Activated naive CD4-positive, alpha-beta T cell treated with anti-CD3 and anti-CD28 coated beads, Interleukin-2, amount 10 ng/mL, durations not matched to agents 7 days and 5 days (primary cell): ENCODE measurements around the gene CAPZB.

Source experiments
- CTCF ChIA-PET: fragments of 350-600 bp; sonication (Branson Sonifier 250); formaldehyde crosslinking; loops from one replicate; lab custom pipeline; 2021; ENCODE audit warnings: antibody characterized with exemption; lab: Charles Lee
- DNase-seq: peaks from one replicate; pipeline ENCODE4 v3.0.0-alpha.2; 2020
- H3K27ac Mint-ChIP-seq: one replicate; pipeline ENCODE4 v1.8.0; 2021; ENCODE audit warnings: mild to moderate bottlenecking, moderate library complexity, mixed read lengths
- H3K27me3 Mint-ChIP-seq: one replicate; pipeline ENCODE4 v1.8.0; 2021; ENCODE audit warnings: mild to moderate bottlenecking, mixed read lengths
- H3K36me3 Mint-ChIP-seq: one replicate; pipeline ENCODE4 v1.8.0; 2021; ENCODE audit warnings: mixed read lengths
- H3K4me1 Mint-ChIP-seq: one replicate; pipeline ENCODE4 v1.8.0; 2021; ENCODE audit warnings: mixed read lengths
- H3K4me3 Mint-ChIP-seq: one replicate; pipeline ENCODE4 v1.8.0; 2021; ENCODE audit warnings: mild to moderate bottlenecking, moderate library complexity, mixed read lengths
- H3K9me3 Mint-ChIP-seq: one replicate; pipeline ENCODE4 v1.8.0; 2021; ENCODE audit warnings: mixed read lengths

The CAPZB gene

GRCh38 chr1:19433719-19433998, 51.7 kb downstream of the CAPZB start:
- Mint-ChIP-seq H3K9me3 (no peaks in the 10 kb centered on the region), H3K27me3 (no peaks in the 10 kb centered on the region), H3K4me1 (peaks cover 79% of the 10 kb centered on the region), H3K27ac (no peak overlapping the region), H3K36me3 (peaks cover 55% of the 10 kb centered on the region), H3K4me3 (no peak overlapping the region)
- no peak for DNase-seq
- CTCF ChIA-PET, result interaction anchor here (1.1 kb wide), 1 partner anchor 228 kb away, joined by 4 read pairs; no protein-coding TSS in a partner anchor

DNA sequence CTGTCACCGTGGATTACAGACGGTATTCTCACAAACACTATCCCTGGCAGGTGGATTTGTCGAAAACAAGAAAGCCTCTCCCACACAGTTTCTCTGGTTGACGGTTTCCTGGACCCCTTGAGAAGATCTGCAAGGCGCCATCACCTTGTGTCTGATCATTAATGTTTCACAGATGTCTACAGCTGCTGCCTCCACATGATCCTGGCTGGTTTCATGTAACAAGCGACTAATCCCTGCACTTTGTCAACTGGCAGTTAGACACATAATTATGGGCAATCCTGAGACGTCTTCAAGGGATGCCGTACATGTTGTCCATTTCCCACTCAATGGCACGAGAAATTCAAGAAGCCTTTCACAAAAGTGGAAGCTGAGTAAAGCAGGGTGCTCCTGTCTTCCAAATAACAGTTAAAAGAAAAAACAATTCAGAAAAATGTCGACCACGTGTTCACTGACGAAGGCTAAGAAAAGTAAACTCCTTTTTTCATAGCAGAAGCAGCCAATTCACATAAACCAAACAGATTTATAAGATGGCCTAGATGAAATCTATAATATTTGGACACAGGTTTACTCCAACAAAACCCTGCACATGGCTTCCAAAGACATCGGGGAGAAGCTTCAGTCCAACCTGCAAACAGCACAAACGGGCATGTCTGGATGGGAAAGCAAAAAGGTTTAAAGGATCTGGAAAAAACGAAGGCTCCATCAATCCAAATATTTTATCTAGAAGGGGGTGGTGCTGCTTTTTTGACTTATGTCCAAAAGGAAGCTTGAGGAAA, 52.2 kb downstream of the CAPZB start:
- Mint-ChIP-seq H3K27me3 (no peaks in the 10 kb centered on the region), H3K36me3 (peaks cover 50% of the 10 kb centered on the region), H3K4me3 (no peak overlapping the region), H3K4me1 (peaks cover 77% of the 10 kb centered on the region), H3K27ac (peak overlapping the region; percentile 9), H3K9me3 (no peaks in the 10 kb centered on the region)
- CTCF ChIA-PET, result interaction anchor here (1.1 kb wide), 1 partner anchor 229 kb away, joined by 4 read pairs; no protein-coding TSS in a partner anchor
- DNase-seq, result no peak

GRCh38 chr1:19430121-19431068, 54.9 kb downstream of the CAPZB start:
- Mint-ChIP-seq H3K36me3 (peaks cover 33% of the 10 kb centered on the region), H3K27me3 (no peaks in the 10 kb centered on the region), H3K4me3 (no peak overlapping the region), H3K4me1 (peaks cover 59% of the 10 kb centered on the region), H3K27ac (peak overlapping the region; percentile 58), H3K9me3 (no peaks in the 10 kb centered on the region)
- CTCF ChIA-PET, result interaction anchor here (0.6 kb wide), 1 partner anchor 42 kb away, joined by 4 read pairs; no protein-coding TSS in a partner anchor
- DNase-seq, result no peak

GRCh38 chr1:19429611-19430010, 55.7 kb downstream of the CAPZB start:
- no peak for DNase-seq
- CTCF ChIA-PET, result no interaction called here
- Mint-ChIP-seq H3K36me3 (peaks cover 38% of the 10 kb centered on the region), H3K4me1 (peaks cover 53% of the 10 kb centered on the region), H3K4me3 (no peak overlapping the region), H3K27me3 (no peaks in the 10 kb centered on the region), H3K9me3 (no peaks in the 10 kb centered on the region), H3K27ac (peak overlapping the region; percentile 9)

DNA sequence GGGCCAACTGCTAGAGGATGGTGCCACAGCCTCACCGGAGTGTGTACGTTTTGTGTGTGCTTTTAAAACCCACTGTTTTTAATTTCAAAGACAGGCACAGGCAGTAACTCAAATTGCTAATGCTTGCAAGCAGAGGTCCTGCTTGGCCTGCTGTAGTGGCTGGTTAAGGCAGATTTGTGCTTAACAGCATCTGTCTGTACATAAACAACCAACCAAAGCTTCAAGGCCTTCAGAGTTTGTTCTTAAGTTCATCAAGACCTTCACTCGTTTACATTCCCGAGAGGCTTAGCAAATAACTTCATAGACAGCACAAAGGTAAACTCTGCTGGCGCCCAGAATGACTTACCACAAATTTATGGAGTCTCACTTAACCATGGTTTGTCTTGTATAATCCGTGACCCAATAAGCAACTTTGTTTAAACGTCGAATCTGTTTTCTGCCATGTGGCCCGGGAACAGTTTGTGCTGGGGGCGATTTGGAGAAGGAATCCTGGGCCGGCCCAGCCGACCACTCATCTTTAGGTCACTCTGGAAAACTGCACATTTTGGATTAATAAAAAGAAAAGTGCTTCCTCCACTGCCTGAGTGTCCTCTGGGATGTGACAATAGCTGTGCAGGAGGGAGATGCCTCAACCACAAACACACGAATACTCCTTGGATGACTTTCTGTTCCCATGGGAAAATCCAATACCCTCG, 58.1 kb downstream of the CAPZB start:
- Mint-ChIP-seq H3K27me3 (no peaks in the 10 kb centered on the region), H3K36me3 (peaks cover 28% of the 10 kb centered on the region), H3K4me1 (peaks cover 37% of the 10 kb centered on the region), H3K27ac (no peak overlapping the region), H3K4me3 (no peak overlapping the region), H3K9me3 (no peaks in the 10 kb centered on the region)
- DNase-seq, result no peak
- CTCF ChIA-PET, result no interaction called here

GRCh38 chr1:19426294-19427086, 58.8 kb downstream of the CAPZB start:
- peaks cover 40% of the 10 kb centered on the region for H3K4me1 Mint-ChIP-seq
- no peak overlapping the region for H3K27ac Mint-ChIP-seq
- no peak for DNase-seq
- CTCF ChIA-PET, result no interaction called here
- no peak overlapping the region for H3K4me3 Mint-ChIP-seq
- H3K36me3 Mint-ChIP-seq, result peaks cover 28% of the 10 kb centered on the region
- no peaks in the 10 kb centered on the region for H3K27me3 Mint-ChIP-seq
- H3K9me3 Mint-ChIP-seq, result no peaks in the 10 kb centered on the region

DNA sequence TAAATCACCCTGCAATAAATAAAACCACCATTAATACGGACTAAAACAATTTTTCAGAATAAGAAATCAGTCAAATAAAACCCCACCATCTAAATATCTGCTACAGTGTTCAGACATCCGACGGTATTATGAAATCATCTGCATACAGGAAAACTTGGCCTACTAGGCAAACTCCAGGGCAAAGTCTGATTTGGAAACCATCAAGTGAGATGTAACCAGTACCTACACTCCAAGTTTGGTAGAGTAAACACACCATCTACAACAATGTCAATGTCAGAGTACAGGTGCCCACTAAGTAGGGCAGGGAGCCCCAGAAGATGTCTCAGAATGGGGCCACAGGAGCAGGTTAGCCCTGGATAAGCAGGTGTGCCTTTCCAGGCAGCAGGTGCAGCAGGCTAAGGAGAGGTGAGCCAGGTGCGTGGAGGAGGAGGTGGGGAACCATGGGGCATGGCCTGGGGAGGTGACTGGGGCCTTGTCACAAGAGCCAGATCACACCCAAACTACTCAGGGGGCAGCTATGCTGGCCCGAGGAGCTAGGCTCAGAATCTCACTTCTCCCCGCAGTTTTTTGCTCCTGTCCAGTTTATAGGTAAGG, 59.6 kb downstream of the CAPZB start:
- no peaks in the 10 kb centered on the region for H3K27me3 Mint-ChIP-seq
- CTCF ChIA-PET, result interaction anchor here (0.6 kb wide), 1 partner anchor 131 kb away, joined by 3 read pairs; no protein-coding TSS in a partner anchor
- H3K27ac Mint-ChIP-seq, result no peak overlapping the region
- peaks cover 41% of the 10 kb centered on the region for H3K4me1 Mint-ChIP-seq
- no peaks in the 10 kb centered on the region for H3K9me3 Mint-ChIP-seq
- H3K4me3 Mint-ChIP-seq, result no peak overlapping the region
- peaks cover 26% of the 10 kb centered on the region for H3K36me3 Mint-ChIP-seq
- no peak for DNase-seq

DNA sequence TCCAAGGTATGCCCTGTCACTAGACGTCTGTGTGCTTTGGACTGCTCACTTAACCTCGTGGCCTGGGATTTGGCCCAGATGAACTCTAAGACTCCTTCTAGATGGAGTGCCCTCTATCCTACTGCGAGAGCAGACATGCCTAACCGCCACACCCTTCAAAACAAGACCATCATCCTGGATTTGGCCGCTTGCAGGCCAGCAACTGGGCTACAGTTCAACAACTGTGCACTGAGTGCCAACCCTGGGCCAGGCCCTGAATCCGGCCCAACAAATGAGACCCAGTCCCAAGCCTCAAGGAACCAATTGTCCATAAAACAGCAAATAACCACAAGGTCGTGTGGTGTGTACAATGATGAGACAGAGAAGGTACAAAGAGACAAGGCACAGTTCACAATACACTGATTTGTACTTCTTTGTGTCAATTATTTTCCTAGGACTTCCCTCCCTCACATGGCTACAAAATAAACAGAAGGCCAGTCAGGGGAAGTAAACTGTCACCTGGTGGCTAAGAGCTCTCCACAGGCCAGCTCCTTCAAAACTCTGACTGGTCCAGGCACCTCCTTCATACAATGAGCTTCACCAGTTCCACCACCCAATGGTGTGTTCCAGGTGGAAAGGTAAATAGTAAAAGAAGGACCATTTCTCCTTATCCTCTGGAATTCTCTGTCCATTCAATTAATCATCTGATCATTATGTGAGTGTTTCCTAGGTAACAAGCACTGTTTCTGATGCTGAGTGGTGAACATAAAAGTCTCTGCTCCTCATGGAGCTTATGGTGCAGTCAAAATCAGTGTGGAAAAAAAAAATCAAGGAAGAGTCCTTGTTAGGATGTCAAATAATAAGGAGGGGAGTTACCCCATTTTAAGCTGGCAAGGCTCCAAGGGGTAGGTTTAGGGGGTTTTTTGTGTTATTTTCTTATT, 60.4 kb downstream of the CAPZB start:
- H3K9me3 Mint-ChIP-seq, result no peaks in the 10 kb centered on the region
- CTCF ChIA-PET, result interaction anchor here (0.5 to 0.6 kb wide), 2 partner anchors 132 to 182 kb away, joined by 3 read pairs; no protein-coding TSS in a partner anchor
- no peak for DNase-seq
- H3K4me3 Mint-ChIP-seq, result no peak overlapping the region
- H3K4me1 Mint-ChIP-seq, result peaks cover 34% of the 10 kb centered on the region
- H3K36me3 Mint-ChIP-seq, result peaks cover 19% of the 10 kb centered on the region
- peak overlapping the region; percentile 49 for H3K27ac Mint-ChIP-seq
- no peaks in the 10 kb centered on the region for H3K27me3 Mint-ChIP-seq

DNA sequence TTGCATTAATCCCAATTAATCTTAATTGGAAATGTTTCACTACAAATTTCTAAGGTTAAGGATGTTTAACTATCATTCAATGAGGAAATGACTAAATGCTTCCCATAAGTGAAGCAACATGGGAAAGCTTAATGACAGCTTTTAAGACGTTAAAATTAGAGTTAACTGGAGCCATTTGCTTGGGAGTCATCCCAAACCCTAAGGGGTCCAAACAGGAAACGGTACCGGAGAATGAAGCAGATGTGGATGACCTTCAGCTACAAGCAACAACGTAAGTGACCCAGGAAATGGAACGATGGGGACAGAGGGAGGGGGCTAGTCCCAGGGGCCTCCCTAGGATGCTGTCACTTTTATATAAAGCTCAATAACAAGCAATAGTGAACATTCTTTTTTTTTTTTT, 62.2 kb downstream of the CAPZB start:
- Mint-ChIP-seq H3K4me1 (peaks cover 29% of the 10 kb centered on the region), H3K9me3 (no peaks in the 10 kb centered on the region), H3K36me3 (peaks cover 33% of the 10 kb centered on the region), H3K27ac (peak overlapping the region; percentile 70), H3K4me3 (no peak overlapping the region), H3K27me3 (no peaks in the 10 kb centered on the region)
- DNase-seq, result no peak
- CTCF ChIA-PET, result no interaction called here

GRCh38 chr1:19421365-19421764, 64.0 kb downstream of the CAPZB start:
- Mint-ChIP-seq H3K4me3 (no peak overlapping the region), H3K36me3 (peaks cover 40% of the 10 kb centered on the region), H3K4me1 (peaks cover 28% of the 10 kb centered on the region), H3K27me3 (no peaks in the 10 kb centered on the region), H3K27ac (no peak overlapping the region), H3K9me3 (no peaks in the 10 kb centered on the region)
- CTCF ChIA-PET, result no interaction called here
- DNase-seq, result no peak

DNA sequence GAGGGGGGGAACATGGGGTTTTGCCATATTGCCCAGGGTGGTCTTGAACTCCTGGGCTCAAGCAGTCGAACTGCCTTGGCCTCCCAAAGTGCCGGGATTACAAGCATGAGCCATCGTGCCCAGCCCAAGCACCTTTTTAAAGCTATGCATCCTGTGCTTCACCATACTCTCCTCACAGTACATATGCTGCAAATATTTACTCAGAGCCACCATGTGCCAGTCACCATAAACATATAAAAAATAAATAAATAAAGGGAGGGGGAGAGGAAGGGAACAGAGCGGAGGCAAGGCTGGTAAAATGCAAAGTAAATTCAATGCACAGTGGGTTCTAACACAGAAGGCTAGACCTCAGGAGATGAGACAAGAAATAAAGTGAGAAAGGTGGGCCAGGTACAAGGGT, 64.7 kb downstream of the CAPZB start:
- CTCF ChIA-PET, result no interaction called here

GRCh38 chr1:19419691-19420090, 65.6 kb downstream of the CAPZB start:
- DNase-seq, result no peak
- Mint-ChIP-seq H3K36me3 (peaks cover 40% of the 10 kb centered on the region), H3K4me1 (peaks cover 24% of the 10 kb centered on the region), H3K9me3 (no peaks in the 10 kb centered on the region), H3K4me3 (no peak overlapping the region), H3K27ac (peak overlapping the region; percentile 55), H3K27me3 (no peaks in the 10 kb centered on the region)
- CTCF ChIA-PET, result no interaction called here

More for the DNA sequence above, 64.7 kb downstream of the CAPZB start:
- H3K27ac Mint-ChIP-seq, result no peak overlapping the region
- H3K27me3 Mint-ChIP-seq, result no peaks in the 10 kb centered on the region
- H3K4me3 Mint-ChIP-seq, result no peak overlapping the region
- no peaks in the 10 kb centered on the region for H3K9me3 Mint-ChIP-seq
- H3K4me1 Mint-ChIP-seq, result peaks cover 26% of the 10 kb centered on the region
- peaks cover 38% of the 10 kb centered on the region for H3K36me3 Mint-ChIP-seq
- DNase-seq, result no peak
